NCI-H345 treated with DMSO at 0.1 percent for 48 hours (cell line): Measurements from ENCODE around the gene SPAAR.
A peak's percentile ranks its signal among the peaks of the same experiment; 100 is the strongest.
"Not testable (repeated sequence)": the region's sequence is repeated elsewhere in the genome, so short reads cannot be mapped to it uniquely, and the experiment has no call there.

ENCODE experiments used
- DNase-seq: peaks from one replicate; lab custom pipeline; 2025; ENCODE audit not compliant: unreplicated experiment; lab: John Stamatoyannopoulos, UW

SPAAR gene, protein sequence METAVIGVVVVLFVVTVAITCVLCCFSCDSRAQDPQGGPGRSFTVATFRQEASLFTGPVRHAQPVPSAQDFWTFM

DNA sequence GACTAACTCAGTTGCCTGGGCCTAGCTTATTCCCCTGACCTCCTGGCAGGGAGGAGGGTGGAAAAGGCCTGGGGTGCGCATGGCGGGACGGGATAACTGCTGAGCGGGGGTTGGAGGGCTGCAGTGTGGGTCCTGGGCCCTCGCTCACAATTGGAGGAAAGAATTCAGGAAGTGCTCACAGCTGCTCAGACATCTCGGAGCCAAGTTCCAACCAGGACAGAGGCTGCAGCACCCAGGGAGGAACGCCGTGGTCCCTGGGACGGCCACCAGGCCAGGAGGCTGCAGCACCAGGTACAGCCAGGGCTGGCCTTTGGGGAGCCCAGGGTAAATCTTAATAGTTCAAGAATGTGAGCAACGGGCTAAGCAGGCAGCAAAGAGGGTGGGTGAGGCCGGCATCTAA is at the start of gene SPAAR:
Gene SPAAR (plus strand): TSS at position 217 of the 400 bp plus-strand sequence. CDS start 974 bp downstream, outside the sequence.
- no peak for DNase-seq

DNA sequence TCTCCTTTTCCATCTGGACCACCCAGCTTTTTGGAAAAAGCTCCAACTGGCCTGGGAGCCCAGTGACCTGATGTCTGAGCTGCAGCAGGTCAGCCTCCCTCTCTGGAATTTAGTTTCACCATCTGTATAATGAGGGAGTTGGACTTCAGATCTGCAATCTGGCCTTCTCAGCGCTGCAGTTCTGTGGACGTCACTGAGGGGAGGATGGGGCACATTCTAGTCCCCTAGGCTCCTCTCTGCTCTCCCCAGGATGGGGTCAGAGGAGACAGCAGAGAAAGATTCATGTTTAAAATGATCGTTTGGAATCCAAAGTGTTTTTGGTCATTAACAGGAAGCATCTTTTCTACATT is 49.3 kb upstream of the SPAAR start:
- no peak for DNase-seq

GRCh38 chr9:35861161-35861897 is 48.0 kb upstream of the SPAAR start:
- DNase-seq: no peak

DNA sequence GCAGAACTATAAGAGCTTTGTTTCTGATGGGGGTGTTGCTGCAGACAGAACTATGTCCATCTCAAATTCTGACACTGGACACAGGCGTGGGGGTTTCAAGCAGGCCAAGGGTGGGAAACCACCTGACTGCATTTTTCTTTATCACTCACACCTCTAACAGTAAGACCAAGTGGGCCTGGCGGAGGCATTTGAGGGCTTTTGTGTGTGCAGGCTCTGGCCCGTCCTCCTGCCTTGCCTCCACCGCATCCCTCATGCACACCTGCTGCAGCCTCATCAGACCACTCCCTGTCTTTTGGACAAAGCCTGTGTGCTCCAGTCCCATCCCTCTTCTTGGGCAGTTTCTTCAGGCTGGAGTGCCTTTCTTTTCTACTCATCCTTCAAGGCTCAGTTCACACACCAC is 47.0 kb upstream of the SPAAR start:
- no peak for DNase-seq

- no peak for DNase-seq
Measured at GRCh38 chr9:35863583-35863982, 45.7 kb upstream of the SPAAR start.

- no peak for DNase-seq
Measured at GRCh38 chr9:35864695-35865255, 44.5 kb upstream of the SPAAR start.

- no peak for DNase-seq
Measured at GRCh38 chr9:35867538-35867937, 41.8 kb upstream of the SPAAR start.

DNA sequence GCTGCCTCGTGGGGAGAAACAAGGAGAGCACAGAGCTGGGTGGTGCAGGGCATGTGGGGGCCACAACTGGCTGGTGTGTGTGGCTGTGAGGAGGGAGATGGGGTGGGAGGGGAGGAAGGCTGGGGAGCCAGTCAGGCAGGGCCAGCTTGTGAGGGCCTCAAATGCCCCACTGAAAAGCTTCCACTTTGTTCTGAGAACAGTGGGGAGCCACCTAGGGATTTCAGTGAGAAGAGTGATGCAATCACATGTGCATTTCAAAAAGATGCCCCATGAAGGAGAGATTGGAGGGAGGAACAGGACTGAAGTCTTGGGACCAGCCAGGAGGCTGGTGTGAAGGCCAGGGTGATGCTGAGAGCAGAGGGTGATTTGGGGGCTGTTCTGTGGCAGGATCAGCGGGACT is 40.4 kb upstream of the SPAAR start:
- DNase-seq: no peak

DNA sequence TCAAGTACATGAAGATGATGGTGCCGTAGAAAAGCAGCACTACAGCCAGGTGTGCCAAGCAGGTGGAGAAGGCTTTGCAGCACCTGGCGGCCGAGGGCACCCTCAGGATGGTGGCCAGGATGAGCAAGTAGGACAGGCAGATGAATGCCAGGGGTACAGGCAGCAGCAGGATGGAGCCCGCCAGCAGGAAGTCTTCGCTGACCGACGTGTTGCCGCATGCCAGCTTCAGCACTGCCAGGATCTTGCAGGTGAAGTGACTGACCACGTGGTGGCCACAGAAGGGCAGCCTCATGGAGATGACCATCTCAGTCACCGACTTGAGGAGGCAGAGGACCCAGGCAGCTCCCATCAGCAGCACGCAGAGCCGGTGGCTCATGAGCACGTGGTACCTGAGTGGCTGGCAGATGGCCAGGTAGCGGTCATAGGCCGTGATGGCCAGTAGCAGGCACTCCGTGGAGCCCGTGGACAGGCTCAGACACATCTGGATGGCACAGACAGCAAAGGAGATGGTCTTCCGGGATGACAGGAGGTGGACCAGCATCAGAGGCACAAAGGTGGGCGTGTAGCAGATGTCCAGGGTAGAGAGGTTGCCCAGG is 39.6 kb upstream of the SPAAR start:
- no peak for DNase-seq

- DNase-seq: no peak
Measured at GRCh38 chr9:35870351-35870923, 38.9 kb upstream of the SPAAR start, which contains the start of gene OR13J1. Gene OR13J1 (minus strand): TSS chr9:35870401. CDS start chr9:35870401, 0 bp downstream.

DNA sequence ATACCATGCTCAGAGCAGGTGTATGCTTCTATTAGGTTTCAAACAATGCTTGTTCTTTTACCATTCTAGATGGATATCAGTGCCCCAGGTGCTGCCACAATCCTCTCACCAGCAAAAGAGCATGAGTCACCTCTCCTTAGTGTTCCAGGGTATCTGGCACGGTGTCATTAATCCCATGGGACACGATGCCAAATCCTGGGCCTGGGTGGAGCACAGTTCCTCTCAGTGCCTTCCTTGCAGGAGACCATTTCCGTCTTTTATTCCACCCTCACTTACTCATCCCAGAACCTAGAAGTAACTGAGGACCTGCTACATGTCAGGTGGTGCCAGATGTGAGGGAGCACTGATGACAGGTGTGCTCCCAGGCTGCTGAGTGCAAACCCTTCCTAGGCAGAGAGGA is 37.7 kb upstream of the SPAAR start:
- no peak for DNase-seq

DNA sequence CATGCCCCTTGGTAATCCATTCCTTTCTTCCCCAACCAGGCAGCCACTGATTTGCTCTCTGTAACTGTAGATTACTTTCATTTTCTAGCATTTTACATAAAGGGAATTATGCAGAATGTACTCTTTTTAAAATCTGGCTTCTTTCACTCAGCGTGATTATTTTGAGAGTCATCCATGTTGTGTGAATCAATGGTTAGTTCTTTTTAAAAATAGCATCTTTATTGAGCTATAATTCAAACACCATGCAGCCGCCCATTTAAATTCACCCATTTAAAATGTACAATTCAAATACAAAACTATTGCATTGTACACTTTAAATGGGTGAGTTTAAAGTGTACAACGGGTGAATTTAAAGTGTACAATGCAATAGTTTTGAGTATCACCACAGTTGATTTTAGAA is 36.8 kb upstream of the SPAAR start:
- no peak for DNase-seq

DNA sequence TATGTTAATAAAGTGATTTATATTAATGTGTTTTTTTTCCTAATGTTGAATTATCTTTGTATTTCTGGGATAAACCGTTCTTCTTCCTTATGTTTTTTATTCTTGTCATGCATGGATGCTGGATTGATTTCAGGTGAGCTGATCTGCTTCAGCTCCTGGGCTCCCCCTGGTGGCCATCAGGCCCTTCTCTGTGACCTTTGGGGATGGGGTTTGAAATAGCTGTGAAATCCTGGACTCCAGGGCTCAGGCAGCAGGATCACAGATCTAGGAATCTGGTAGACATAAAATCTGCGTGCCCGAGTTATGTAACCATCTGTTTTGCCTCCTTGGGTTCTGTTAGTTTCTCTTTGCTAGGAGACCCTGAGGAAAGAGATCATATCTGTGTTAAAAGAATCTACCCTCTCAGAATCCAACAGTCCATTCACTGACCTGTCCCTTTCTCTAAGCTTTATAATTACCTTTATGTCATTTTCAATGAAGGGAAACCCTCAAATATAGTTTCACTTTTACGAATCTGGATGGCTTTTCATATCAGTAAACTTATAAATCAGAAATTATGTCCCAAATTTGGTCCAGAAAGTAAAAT is 26.9 kb upstream of the SPAAR start:
- peak; percentile 75 for DNase-seq

GRCh38 chr9:35882996-35883395 is 26.3 kb upstream of the SPAAR start:
- DNase-seq: no peak

DNA sequence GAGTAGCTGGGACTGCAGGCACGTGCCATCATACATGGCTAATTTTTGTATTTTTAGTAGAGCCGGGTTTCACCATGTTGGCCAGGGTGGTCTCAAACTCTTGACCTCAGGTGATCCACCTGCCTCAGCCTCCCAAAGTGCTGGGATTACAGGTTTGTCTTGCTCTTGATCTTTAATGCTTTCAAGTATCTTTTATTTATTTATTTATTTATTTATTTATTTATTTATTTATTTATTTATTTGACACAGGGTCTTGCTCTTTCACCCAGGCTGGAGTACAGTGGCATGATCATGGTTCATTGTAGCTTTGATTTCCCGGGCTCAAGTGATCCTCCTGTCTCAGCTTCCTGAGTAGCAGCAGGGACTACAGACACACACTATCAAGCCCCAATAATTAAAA is 24.4 kb upstream of the SPAAR start:
- DNase-seq: not testable (repeated sequence)

- no peak for DNase-seq
Measured at GRCh38 chr9:35891646-35892045, 17.6 kb upstream of the SPAAR start.

DNA sequence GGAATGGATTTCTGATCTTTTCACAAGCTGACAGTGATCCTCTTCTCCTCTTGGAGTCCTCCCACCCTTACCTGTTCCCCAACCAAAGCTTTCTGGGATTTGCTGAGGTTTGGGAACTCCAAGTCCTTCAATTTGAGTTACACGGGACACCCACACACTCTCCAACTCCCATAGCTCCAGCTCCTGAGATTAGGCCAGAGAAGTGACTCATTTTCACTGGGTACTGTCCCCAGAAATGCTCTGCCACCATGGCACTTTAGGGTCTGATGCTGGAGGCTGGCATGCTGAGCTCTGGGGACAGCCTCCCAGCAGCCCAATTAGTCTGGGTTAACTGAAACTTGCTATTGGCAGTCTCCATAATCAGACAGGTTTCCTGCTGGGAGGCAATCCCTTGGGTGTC is 17.2 kb upstream of the SPAAR start:
- no peak for DNase-seq

DNA sequence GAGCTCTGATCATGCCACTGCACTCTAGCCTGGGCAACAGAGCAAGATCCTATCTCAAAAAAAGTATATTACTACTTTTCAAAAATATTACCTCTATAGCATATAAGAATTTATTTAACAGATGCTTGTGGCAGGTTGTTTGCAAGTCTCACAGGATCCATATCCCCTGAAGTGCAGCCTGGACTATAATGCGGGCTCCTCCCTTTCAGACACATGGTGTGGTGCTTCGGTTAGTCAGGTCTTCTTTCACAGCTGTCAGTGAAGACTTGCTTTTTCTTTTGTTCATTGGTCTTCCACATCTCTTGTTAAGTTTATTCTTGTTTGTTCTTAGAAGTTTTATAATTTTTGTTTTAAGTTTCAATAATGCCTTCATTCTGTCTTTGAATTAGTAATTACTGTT is 12.7 kb upstream of the SPAAR start:
- no peak for DNase-seq

DNA sequence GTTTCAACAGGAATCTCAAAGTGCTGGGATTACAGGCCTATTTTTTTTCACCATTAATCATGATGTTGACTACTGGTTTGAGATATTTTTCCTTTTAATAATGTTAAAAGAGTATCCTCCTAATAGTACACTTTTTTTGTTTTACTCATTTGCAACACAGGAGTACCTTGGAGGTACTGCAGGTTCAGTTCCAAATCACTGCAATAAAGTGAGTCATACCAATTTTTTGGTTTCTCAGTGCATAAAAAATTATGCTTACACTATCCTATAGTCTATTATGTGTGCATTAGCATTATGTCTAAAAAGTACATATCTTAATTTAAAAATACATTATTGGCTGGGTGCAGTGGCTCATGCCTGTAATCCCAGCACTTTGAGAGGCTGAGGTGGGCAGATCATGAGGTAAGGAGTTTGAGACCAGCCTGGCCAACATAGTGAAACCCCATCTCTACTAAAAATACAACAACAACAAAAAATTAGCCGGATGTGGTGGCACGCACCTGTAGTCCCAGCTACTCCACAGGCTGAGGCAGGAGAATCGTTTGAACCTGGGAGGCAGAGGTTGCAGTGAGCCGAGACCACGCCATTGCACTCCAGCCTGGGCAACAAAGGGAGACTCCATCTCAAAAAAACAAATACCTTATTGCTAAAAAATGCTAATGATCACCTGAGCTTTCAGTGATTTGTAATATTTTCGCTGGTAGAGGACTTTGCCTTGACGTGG is 11.8 kb upstream of the SPAAR start:
- DNase-seq: not testable (repeated sequence)

- DNase-seq: no peak
Measured at GRCh38 chr9:35898337-35898736, 11.0 kb upstream of the SPAAR start.

GRCh38 chr9:35899021-35899420 is 10.3 kb upstream of the SPAAR start:
- no peak for DNase-seq
